ENCODE measurements around the gene RFNG. TPM values are rescaled to one million over a fixed set of nuclear protein-coding genes. Genes with fewer than 3 reads are reported as not detected.
A peak's percentile ranks its signal among the peaks of the same experiment; 100 is the strongest.

Gene RFNG
- total and polyA plus RNA-seq, 2 of the 13 experiments (the other 11 are each of a cell fraction or from before 2014, with no cell fraction given): 61.4 to 64.0 TPM

DNA sequence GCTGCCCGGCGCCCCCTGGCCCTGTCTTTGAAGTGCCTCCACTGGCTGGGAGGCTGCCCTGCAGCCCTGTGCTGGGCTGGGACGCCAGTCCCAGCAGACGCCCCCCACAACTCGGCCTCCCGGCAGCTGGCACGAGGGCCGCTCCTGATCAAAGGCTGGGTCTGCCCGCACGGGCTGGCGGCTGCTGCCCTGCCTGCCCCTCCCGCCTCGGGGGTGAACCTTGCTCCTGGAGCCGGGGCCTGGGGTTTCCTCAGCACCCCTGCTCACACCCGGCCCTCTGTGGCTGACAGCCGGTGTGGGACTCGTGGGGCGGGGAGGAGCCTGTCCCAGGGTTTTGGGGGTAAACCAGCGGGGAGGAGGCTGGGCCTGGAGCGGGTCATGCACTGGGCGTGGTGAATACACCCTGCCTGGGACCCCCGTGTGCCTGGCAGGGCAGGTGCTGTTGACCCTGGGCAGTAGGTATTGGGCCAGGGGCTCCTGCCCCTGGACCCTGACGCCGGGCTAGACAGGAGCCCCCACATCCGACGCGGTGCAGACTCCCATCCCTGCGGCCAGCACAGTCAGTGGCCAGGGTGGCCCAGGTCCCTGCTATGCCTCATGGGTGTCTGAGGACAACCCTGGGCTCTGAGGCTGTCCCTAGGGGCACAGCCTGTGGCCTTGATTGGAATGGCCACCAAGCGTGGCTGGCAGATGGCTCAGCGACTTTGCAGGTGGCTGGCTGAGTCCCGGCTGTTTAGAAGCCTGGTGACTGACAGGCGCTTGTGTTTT is 50.6 kb downstream of the RFNG start (continued):
- no peak for TF ChIP-seq EZH2 (conservative IDR thresholded peaks at IDR 0.05; ENCODE audit: low read depth, low read length)
- TF ChIP-seq GATAD1 (CRISPR knock-in tag; IDR thresholded peaks at IDR 0.05): peak; percentile 61; the same call in 1 of the 2 replicates
- TF ChIP-seq ELF3 (CRISPR knock-in tag; IDR thresholded peaks at IDR 0.05): peak; percentile 74
- TF ChIP-seq ZNF598 (CRISPR knock-in tag; IDR thresholded peaks at IDR 0.05; ENCODE audit: borderline replicate concordance): no peak
- peak; percentile 30; the same call in 1 of the 2 replicates for TF ChIP-seq ZNF460 (CRISPR knock-in tag; IDR thresholded peaks at IDR 0.05; ENCODE audit: borderline replicate concordance)
- TF ChIP-seq ZSCAN12 (CRISPR knock-in tag; IDR thresholded peaks at IDR 0.05): peak; percentile 86
- no peak; the same call in 1 of the 2 replicates for TF ChIP-seq REL (CRISPR knock-in tag; conservative IDR thresholded peaks at IDR 0.05)
- TF ChIP-seq ZNF891 (CRISPR knock-in tag; IDR thresholded peaks at IDR 0.05): no peak; the same call in 1 of the 2 replicates
- TF ChIP-seq, protein P1, sequence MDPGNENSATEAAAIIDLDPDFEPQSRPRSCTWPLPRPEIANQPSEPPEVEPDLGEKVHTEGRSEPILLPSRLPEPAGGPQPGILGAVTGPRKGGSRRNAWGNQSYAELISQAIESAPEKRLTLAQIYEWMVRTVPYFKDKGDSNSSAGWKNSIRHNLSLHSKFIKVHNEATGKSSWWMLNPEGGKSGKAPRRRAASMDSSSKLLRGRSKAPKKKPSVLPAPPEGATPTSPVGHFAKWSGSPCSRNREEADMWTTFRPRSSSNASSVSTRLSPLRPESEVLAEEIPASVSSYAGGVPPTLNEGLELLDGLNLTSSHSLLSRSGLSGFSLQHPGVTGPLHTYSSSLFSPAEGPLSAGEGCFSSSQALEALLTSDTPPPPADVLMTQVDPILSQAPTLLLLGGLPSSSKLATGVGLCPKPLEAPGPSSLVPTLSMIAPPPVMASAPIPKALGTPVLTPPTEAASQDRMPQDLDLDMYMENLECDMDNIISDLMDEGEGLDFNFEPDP (CRISPR knock-in tag; conservative IDR thresholded peaks at IDR 0.05): no peak
- TF ChIP-seq, protein P2, sequence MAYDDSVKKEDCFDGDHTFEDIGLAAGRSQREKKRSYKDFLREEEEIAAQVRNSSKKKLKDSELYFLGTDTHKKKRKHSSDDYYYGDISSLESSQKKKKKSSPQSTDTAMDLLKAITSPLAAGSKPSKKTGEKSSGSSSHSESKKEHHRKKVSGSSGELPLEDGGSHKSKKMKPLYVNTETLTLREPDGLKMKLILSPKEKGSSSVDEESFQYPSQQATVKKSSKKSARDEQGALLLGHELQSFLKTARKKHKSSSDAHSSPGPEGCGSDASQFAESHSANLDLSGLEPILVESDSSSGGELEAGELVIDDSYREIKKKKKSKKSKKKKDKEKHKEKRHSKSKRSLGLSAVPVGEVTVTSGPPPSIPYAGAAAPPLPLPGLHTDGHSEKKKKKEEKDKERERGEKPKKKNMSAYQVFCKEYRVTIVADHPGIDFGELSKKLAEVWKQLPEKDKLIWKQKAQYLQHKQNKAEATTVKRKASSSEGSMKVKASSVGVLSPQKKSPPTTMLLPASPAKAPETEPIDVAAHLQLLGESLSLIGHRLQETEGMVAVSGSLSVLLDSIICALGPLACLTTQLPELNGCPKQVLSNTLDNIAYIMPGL (CRISPR knock-in tag; IDR thresholded peaks at IDR 0.05; ENCODE audit: borderline replicate concordance in 1 of 2, low read depth in 1 of 2): peak; percentile 74 to 86; a peak in 3 of 4 replicates
- TF ChIP-seq, protein P3, sequence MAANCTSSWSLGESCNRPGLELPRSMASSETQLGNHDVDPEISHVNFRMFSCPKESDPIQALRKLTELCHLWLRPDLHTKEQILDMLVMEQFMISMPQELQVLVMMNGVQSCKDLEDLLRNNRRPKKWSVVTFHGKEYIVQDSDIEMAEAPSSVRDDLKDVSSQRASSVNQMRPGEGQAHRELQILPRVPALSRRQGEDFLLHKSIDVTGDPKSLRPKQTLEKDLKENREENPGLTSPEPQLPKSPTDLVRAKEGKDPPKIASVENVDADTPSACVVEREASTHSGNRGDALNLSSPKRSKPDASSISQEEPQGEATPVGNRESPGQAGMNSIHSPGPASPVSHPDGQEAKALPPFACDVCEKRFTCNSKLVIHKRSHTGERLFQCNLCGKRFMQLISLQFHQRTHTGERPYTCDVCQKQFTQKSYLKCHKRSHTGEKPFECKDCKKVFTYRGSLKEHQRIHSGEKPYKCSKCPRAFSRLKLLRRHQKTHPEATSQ (CRISPR knock-in tag; IDR thresholded peaks at IDR 0.05; ENCODE audit: borderline replicate concordance): no peak
- peak; percentile 19; the same call in 1 of the 2 replicates for TF ChIP-seq SIN3A (IDR thresholded peaks at IDR 0.05; ENCODE audit: borderline replicate concordance, low read depth, low read length)
- TF ChIP-seq GABPB1 (CRISPR knock-in tag; IDR thresholded peaks at IDR 0.05): peak; percentile 85
- peak; percentile 99 for TF ChIP-seq HNF4A (CRISPR knock-in tag; IDR thresholded peaks at IDR 0.05)
- TF ChIP-seq ZNF850 (CRISPR knock-in tag; conservative IDR thresholded peaks at IDR 0.05): no peak
- peak; percentile 66 for TF ChIP-seq SPEN (CRISPR knock-in tag; IDR thresholded peaks at IDR 0.05; ENCODE audit: low read depth)
- peak; percentile 100 for TF ChIP-seq BHLHE40 (IDR thresholded peaks at IDR 0.05; ENCODE audit: low read length)
- peak; percentile 80 for TF ChIP-seq YEATS4 (CRISPR knock-in tag; IDR thresholded peaks at IDR 0.05; ENCODE audit: borderline replicate concordance)
- peak; percentile 87; the same call in 1 of the 2 replicates for TF ChIP-seq HMG20A (CRISPR knock-in tag; IDR thresholded peaks at IDR 0.05; ENCODE audit: borderline replicate concordance)
- 0 out of 2 replicates have a peak, but pooled peaks have one; percentile 45 for TF ChIP-seq STAT5B (CRISPR knock-in tag; IDR thresholded peaks at IDR 0.05)
- TF ChIP-seq, protein P4, sequence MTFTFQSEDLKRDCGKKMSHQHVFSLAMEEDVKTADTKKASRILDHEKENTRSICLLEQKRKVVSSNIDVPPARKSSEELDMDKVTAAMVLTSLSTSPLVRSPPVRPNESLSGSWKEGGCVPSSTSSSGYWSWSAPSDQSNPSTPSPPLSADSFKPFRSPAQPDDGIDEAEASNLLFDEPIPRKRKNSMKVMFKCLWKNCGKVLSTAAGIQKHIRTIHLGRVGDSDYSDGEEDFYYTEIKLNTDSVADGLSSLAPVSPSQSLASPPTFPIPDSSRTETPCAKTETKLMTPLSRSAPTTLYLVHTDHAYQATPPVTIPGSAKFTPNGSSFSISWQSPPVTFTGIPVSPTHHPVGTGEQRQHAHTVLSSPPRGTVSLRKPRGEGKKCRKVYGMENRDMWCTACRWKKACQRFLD (CRISPR knock-in tag; IDR thresholded peaks at IDR 0.05; ENCODE audit: borderline replicate concordance): peak; percentile 56
- peak; percentile 100 for TF ChIP-seq AGO2 (optimal IDR thresholded peaks at IDR 0.05; ENCODE audit: low read depth, low read length)
